GM23338 (cell line): Measurements from ENCODE around the gene SPIRE1. TPM values are rescaled to one million over a fixed set of nuclear protein-coding genes. Genes with fewer than 3 reads are reported as not detected.

Experiments used
- ATAC-seq: fragments of 200-7000 bp; cut with Tn5 transposase; 3 replicates; pipeline ENCODE4 v1.9.1; 2020
- DNase-seq: peaks from one replicate; pipeline ENCODE4 v3.0.0-alpha.2; 2015; ENCODE audit warnings: low spot score
- H2AFZ ChIP-seq: fragments of 200-600 bp; sonication (generic); 2 replicates; pipeline ENCODE4 v1.8.0; 2016; ENCODE audit warnings: antibody characterized with exemption, mild to moderate bottlenecking, moderate library complexity
- H3F3A ChIP-seq: fragments of 200-600 bp; sonication (generic); replicated peaks from 2 replicates; pipeline ENCODE4 v1.8.0; 2017; ENCODE audit warnings: antibody characterized with exemption, mixed run types, low read depth
- H3K27ac ChIP-seq: fragments of 200-600 bp; sonication (generic); 2 replicates; pipeline ENCODE4 v1.6.1; 2016; ENCODE audit warnings: low read depth
- H3K27me3 ChIP-seq: fragments of 200-600 bp; sonication (generic); 2 replicates; pipeline ENCODE4 v1.8.0; 2016; ENCODE audit warnings: mild to moderate bottlenecking, mixed run types, moderate library complexity; ENCODE audit not compliant: insufficient read depth
- H3K36me3 ChIP-seq: fragments of 200-600 bp; sonication (generic); 2 replicates; pipeline ENCODE4 v1.8.0; 2016; ENCODE audit warnings: mild to moderate bottlenecking; ENCODE audit not compliant: insufficient read depth
- H3K4me1 ChIP-seq: fragments of 200-600 bp; sonication (generic); 2 replicates; pipeline ENCODE4 v1.8.0; 2016; ENCODE audit warnings: mild to moderate bottlenecking, moderate library complexity; ENCODE audit not compliant: insufficient read depth
- H3K4me2 ChIP-seq: fragments of 200-600 bp; sonication (generic); 2 replicates; pipeline ENCODE4 v1.7.1; 2017; ENCODE audit warnings: mixed run types
- H3K4me3 ChIP-seq: fragments of 200-600 bp; sonication (generic); 2 replicates; pipeline ENCODE4 v1.6.1; 2016; ENCODE audit warnings: mixed run types
- H3K79me2 ChIP-seq: fragments of 200-600 bp; sonication (generic); replicated peaks from 2 replicates; pipeline ENCODE4 v1.8.0; 2017; ENCODE audit warnings: mild to moderate bottlenecking; ENCODE audit not compliant: insufficient read depth
- H3K9me2 ChIP-seq: fragments of 200-600 bp; sonication (generic); 2 replicates; pipeline ENCODE4 v1.8.0; 2017; ENCODE audit not compliant: insufficient read depth
- H4K20me1 ChIP-seq: fragments of 200-600 bp; sonication (generic); replicated peaks from 2 replicates; pipeline ENCODE4 v1.8.0; 2017; ENCODE audit warnings: mild to moderate bottlenecking; ENCODE audit not compliant: insufficient read depth
- H3K27ac Mint-ChIP-seq: 2 replicates; pipeline ENCODE4 v1.8.0; 2020; ENCODE audit warnings: inconsistent platforms, mild to moderate bottlenecking, moderate library complexity, mixed read lengths
- H3K27me3 Mint-ChIP-seq: 3 replicates; pipeline ENCODE4 v1.8.0; 2022; ENCODE audit warnings: low read depth, mild to moderate bottlenecking, moderate library complexity, mixed read lengths, inconsistent platforms; ENCODE audit not compliant: insufficient read depth, poor library complexity
- H3K36me3 Mint-ChIP-seq: 3 replicates; pipeline ENCODE4 v1.8.0; 2021; ENCODE audit warnings: low read depth, mild to moderate bottlenecking, inconsistent platforms, moderate library complexity, mixed read lengths
- H3K4me1 Mint-ChIP-seq: 3 replicates; pipeline ENCODE4 v1.8.0; 2020; ENCODE audit warnings: mild to moderate bottlenecking, inconsistent platforms, mixed read lengths
- H3K4me3 Mint-ChIP-seq: 3 replicates; pipeline ENCODE4 v1.8.0; 2021; ENCODE audit warnings: moderate library complexity, mild to moderate bottlenecking, inconsistent platforms, mixed read lengths
- H3K9me3 Mint-ChIP-seq: 3 replicates; pipeline ENCODE4 v1.8.0; 2020; ENCODE audit warnings: moderate library complexity, mild to moderate bottlenecking, inconsistent platforms, mixed read lengths
- CREB1 ChIP-seq: fragments of 250-450 bp; sonication (Bioruptor Pico); IDR thresholded peaks from 2 replicates; pipeline ENCODE4 v1.5.0; 2020; ENCODE audit warnings: low read depth, mild to moderate bottlenecking, moderate library complexity
- EZH2 ChIP-seq: fragments of 200-600 bp; sonication (generic); IDR thresholded peaks from one replicate; pipeline ENCODE4 v1.8.0; 2017; ENCODE audit warnings: antibody characterized with exemption, mild to moderate bottlenecking, low read depth; ENCODE audit not compliant: unreplicated experiment
- EZH2phosphoT487 ChIP-seq: fragments of 200-600 bp; sonication (generic); IDR thresholded peaks from one replicate; pipeline ENCODE4 v1.8.1; 2018; ENCODE audit warnings: antibody characterized with exemption; ENCODE audit not compliant: unreplicated experiment
- JUNB ChIP-seq: IDR thresholded peaks from one replicate; pipeline ENCODE4 v1.6.1; 2016; ENCODE audit warnings: antibody characterized with exemption; ENCODE audit not compliant: unreplicated experiment
- NANOG ChIP-seq: IDR thresholded peaks from 2 replicates; pipeline ENCODE4 v1.6.1; 2016; ENCODE audit warnings: antibody characterized with exemption, borderline replicate concordance
- POLR2AphosphoS5 ChIP-seq: IDR thresholded peaks from 2 replicates; pipeline ENCODE4 v1.6.1; 2016; ENCODE audit warnings: antibody characterized with exemption, low read depth
- STAT1 ChIP-seq: IDR thresholded peaks from one replicate; pipeline ENCODE4 v1.6.1; 2016; ENCODE audit warnings: antibody characterized with exemption; ENCODE audit not compliant: unreplicated experiment
- ZNF114 ChIP-seq: fragments of 250-450 bp; sonication (Bioruptor Pico); IDR thresholded peaks from 2 replicates; pipeline ENCODE4 v1.5.0; 2020; ENCODE audit warnings: mild to moderate bottlenecking, moderate library complexity
- ZNF331 ChIP-seq: fragments of 250-450 bp; sonication (Bioruptor Pico); IDR thresholded peaks from 2 replicates; pipeline ENCODE4 v1.5.0; 2020; ENCODE audit warnings: low read depth, mild to moderate bottlenecking, moderate library complexity
- polyA plus RNA-seq: library from polyadenylated mRNA; unstranded; fragments of >200 nt; fragmentation: Nextera tagmentation; extraction: Ambion mirVana; gene quantifications from 2 replicates; pipeline ENCODE4 v1.2.1, GENCODE V29; 2016
- total RNA-seq: library from RNA; depleted of rRNA; stranded (reverse); fragments of >200 nt; shearing (Covaris generic); gene quantifications from 2 replicates; pipeline ENCODE4 v1.2.3, GENCODE V29; 2014
- TF ChIP-seq, protein P1 (sequence below), 2 experiments: fragments of 200-600 bp in 1 of 2; sonication (generic) in 1 of 2; conservative IDR thresholded peaks; 2 replicates each; pipeline versions ENCODE4 v1.5.1 to v1.6.1; 2016 to 2017; ENCODE audit warnings: antibody characterized with exemption in 2 of 2, low read depth in 2 of 2, mild to moderate bottlenecking in 2 of 2, moderate library complexity in 1 of 2
- TF ChIP-seq, protein P2 (sequence below): fragments of 250-450 bp; sonication (Bioruptor Pico); IDR thresholded peaks from 2 replicates; pipeline ENCODE4 v1.5.0; 2020; ENCODE audit warnings: mild to moderate bottlenecking, moderate library complexity
- TF ChIP-seq, protein P3 (sequence below): IDR thresholded peaks from 2 replicates; pipeline ENCODE4 v1.6.1; 2016; ENCODE audit warnings: antibody characterized with exemption
- TF ChIP-seq, protein P4 (sequence below): IDR thresholded peaks from one replicate; pipeline ENCODE4 v1.6.1; 2018; ENCODE audit warnings: antibody characterized with exemption; ENCODE audit not compliant: unreplicated experiment

Gene SPIRE1
- total and polyA plus RNA-seq, 2 experiments from 2014 or later, result 2.9 to 15.5 TPM

DNA sequence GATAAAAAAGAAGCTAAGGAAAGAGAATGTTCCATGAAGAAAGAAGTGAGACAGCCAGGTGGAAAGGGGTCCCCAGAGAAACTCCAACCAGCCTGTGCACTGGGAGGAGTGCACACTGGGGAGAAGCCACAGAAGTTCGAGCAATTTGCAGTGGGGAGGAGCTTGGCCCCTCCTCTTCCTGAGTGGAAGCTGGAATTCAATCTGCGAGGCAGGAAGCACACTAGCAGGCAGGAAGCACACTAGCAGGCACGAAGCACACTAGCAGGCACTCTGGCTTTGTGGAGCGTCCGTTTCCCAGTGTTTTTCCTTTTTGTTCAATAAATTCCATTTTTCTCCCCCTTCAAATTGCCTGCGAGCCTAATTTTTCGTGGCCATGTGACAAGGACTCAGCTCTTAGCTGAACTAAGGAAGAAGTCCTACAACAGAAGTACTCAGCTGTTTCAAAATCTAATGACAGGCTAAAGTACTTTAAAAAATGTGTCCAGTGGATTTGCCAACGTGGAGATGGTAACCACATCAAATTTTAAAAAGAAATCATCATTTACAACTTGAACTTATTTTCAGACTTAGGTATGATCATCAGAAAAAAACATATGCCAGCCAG lies 21.4 kb upstream of the SPIRE1 start:
- no peak overlapping the region for H3K4me3 ChIP-seq
- no peak overlapping the region for H3K4me2 ChIP-seq
- H3K4me3 Mint-ChIP-seq, result no peak overlapping the region
- TF ChIP-seq EZH2phosphoT487 (no peak), POLR2AphosphoS5 (no peak), JUNB (no peak), STAT1 (no peak), NANOG (no peak), EZH2 (no peak), CREB1 (CRISPR knock-in tag) (no peak), ZNF114 (CRISPR knock-in tag) (no peak), ZNF331 (CRISPR knock-in tag) (no peak)
- TF ChIP-seq, protein P1, sequence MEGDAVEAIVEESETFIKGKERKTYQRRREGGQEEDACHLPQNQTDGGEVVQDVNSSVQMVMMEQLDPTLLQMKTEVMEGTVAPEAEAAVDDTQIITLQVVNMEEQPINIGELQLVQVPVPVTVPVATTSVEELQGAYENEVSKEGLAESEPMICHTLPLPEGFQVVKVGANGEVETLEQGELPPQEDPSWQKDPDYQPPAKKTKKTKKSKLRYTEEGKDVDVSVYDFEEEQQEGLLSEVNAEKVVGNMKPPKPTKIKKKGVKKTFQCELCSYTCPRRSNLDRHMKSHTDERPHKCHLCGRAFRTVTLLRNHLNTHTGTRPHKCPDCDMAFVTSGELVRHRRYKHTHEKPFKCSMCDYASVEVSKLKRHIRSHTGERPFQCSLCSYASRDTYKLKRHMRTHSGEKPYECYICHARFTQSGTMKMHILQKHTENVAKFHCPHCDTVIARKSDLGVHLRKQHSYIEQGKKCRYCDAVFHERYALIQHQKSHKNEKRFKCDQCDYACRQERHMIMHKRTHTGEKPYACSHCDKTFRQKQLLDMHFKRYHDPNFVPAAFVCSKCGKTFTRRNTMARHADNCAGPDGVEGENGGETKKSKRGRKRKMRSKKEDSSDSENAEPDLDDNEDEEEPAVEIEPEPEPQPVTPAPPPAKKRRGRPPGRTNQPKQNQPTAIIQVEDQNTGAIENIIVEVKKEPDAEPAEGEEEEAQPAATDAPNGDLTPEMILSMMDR (conservative IDR thresholded peaks at IDR 0.05; ENCODE audit: low read depth in 2 of 2), result no peak
- TF ChIP-seq, protein P2, sequence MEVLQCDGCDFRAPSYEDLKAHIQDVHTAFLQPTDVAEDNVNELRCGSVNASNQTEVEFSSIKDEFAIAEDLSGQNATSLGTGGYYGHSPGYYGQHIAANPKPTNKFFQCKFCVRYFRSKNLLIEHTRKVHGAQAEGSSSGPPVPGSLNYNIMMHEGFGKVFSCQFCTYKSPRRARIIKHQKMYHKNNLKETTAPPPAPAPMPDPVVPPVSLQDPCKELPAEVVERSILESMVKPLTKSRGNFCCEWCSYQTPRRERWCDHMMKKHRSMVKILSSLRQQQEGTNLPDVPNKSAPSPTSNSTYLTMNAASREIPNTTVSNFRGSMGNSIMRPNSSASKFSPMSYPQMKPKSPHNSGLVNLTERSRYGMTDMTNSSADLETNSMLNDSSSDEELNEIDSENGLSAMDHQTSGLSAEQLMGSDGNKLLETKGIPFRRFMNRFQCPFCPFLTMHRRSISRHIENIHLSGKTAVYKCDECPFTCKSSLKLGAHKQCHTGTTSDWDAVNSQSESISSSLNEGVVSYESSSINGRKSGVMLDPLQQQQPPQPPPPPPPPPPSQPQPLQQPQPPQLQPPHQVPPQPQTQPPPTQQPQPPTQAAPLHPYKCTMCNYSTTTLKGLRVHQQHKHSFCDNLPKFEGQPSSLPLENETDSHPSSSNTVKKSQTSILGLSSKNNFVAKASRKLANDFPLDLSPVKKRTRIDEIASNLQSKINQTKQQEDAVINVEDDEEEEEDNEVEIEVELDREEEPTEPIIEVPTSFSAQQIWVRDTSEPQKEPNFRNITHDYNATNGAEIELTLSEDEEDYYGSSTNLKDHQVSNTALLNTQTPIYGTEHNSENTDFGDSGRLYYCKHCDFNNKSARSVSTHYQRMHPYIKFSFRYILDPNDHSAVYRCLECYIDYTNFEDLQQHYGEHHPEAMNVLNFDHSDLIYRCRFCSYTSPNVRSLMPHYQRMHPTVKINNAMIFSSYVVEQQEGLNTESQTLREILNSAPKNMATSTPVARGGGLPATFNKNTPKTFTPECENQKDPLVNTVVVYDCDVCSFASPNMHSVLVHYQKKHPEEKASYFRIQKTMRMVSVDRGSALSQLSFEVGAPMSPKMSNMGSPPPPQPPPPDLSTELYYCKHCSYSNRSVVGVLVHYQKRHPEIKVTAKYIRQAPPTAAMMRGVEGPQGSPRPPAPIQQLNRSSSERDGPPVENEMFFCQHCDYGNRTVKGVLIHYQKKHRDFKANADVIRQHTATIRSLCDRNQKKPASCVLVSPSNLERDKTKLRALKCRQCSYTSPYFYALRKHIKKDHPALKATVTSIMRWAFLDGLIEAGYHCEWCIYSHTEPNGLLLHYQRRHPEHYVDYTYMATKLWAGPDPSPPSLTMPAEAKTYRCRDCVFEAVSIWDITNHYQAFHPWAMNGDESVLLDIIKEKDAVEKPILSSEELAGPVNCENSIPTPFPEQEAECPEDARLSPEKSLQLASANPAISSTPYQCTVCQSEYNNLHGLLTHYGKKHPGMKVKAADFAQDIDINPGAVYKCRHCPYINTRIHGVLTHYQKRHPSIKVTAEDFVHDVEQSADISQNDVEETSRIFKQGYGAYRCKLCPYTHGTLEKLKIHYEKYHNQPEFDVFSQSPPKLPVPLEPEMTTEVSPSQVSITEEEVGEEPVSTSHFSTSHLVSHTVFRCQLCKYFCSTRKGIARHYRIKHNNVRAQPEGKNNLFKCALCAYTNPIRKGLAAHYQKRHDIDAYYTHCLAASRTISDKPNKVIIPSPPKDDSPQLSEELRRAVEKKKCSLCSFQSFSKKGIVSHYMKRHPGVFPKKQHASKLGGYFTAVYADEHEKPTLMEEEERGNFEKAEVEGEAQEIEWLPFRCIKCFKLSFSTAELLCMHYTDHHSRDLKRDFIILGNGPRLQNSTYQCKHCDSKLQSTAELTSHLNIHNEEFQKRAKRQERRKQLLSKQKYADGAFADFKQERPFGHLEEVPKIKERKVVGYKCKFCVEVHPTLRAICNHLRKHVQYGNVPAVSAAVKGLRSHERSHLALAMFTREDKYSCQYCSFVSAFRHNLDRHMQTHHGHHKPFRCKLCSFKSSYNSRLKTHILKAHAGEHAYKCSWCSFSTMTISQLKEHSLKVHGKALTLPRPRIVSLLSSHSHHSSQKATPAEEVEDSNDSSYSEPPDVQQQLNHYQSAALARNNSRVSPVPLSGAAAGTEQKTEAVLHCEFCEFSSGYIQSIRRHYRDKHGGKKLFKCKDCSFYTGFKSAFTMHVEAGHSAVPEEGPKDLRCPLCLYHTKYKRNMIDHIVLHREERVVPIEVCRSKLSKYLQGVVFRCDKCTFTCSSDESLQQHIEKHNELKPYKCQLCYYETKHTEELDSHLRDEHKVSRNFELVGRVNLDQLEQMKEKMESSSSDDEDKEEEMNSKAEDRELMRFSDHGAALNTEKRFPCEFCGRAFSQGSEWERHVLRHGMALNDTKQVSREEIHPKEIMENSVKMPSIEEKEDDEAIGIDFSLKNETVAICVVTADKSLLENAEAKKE (CRISPR knock-in tag), result no peak
- TF ChIP-seq, protein P3, sequence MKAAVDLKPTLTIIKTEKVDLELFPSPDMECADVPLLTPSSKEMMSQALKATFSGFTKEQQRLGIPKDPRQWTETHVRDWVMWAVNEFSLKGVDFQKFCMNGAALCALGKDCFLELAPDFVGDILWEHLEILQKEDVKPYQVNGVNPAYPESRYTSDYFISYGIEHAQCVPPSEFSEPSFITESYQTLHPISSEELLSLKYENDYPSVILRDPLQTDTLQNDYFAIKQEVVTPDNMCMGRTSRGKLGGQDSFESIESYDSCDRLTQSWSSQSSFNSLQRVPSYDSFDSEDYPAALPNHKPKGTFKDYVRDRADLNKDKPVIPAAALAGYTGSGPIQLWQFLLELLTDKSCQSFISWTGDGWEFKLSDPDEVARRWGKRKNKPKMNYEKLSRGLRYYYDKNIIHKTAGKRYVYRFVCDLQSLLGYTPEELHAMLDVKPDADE, result no peak
- TF ChIP-seq, protein P4, sequence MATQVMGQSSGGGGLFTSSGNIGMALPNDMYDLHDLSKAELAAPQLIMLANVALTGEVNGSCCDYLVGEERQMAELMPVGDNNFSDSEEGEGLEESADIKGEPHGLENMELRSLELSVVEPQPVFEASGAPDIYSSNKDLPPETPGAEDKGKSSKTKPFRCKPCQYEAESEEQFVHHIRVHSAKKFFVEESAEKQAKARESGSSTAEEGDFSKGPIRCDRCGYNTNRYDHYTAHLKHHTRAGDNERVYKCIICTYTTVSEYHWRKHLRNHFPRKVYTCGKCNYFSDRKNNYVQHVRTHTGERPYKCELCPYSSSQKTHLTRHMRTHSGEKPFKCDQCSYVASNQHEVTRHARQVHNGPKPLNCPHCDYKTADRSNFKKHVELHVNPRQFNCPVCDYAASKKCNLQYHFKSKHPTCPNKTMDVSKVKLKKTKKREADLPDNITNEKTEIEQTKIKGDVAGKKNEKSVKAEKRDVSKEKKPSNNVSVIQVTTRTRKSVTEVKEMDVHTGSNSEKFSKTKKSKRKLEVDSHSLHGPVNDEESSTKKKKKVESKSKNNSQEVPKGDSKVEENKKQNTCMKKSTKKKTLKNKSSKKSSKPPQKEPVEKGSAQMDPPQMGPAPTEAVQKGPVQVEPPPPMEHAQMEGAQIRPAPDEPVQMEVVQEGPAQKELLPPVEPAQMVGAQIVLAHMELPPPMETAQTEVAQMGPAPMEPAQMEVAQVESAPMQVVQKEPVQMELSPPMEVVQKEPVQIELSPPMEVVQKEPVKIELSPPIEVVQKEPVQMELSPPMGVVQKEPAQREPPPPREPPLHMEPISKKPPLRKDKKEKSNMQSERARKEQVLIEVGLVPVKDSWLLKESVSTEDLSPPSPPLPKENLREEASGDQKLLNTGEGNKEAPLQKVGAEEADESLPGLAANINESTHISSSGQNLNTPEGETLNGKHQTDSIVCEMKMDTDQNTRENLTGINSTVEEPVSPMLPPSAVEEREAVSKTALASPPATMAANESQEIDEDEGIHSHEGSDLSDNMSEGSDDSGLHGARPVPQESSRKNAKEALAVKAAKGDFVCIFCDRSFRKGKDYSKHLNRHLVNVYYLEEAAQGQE, result no peak
- H3K9me3 Mint-ChIP-seq, result no peaks in the 10 kb centered on the region
- no peaks in the 10 kb centered on the region for H3K4me1 Mint-ChIP-seq
- ATAC-seq (no peak), DNase-seq (no peak)
- H3K4me1 ChIP-seq, result no peaks in the 10 kb centered on the region
- H3K36me3 Mint-ChIP-seq, result peaks cover 39% of the 10 kb centered on the region
- no peak overlapping the region for H2AFZ ChIP-seq
- no peaks in the 10 kb centered on the region for H3K9me2 ChIP-seq
- H3K79me2 ChIP-seq, result no peaks in the 10 kb centered on the region
- H3K27me3 Mint-ChIP-seq, result peaks cover 3% of the 10 kb centered on the region
- H3K27ac Mint-ChIP-seq, result peak overlapping the region; percentile 79; the same call in 1 of the 2 replicates
- H3F3A ChIP-seq, result no peaks in the 10 kb centered on the region
- H3K27me3 ChIP-seq, result no peaks in the 10 kb centered on the region
- peaks cover 8% of the 10 kb centered on the region for H4K20me1 ChIP-seq
- peaks cover 18% of the 10 kb centered on the region for H3K36me3 ChIP-seq
- peak overlapping the region; percentile 32; the same call in 1 of the 2 replicates for H3K27ac ChIP-seq
